Measurements from ENCODE around the gene UCMA.

UCMA gene

GRCh38 chr10:13231808-13232207 lies 2.4 kb downstream of the UCMA start:
- DNase-seq: no peak

- DNase-seq: no peak
These were observed 3.0 kb downstream of the UCMA start for GRCh38 chr10:13231190-13231589.

- DNase-seq: no peak
These were observed 7.1 kb downstream of the UCMA start for GRCh38 chr10:13227031-13227430.

- no peak for DNase-seq
These were observed 8.6 kb downstream of the UCMA start for GRCh38 chr10:13225601-13226000.

GRCh38 chr10:13224210-13224995 lies 9.8 kb downstream of the UCMA start:
- no peak for DNase-seq

- DNase-seq: no peak
These were observed 10.9 kb downstream of the UCMA start for GRCh38 chr10:13223241-13223640.

- DNase-seq: no peak
These were observed 11.6 kb downstream of the UCMA start for GRCh38 chr10:13222566-13222965.

GRCh38 chr10:13222151-13222550 lies 12.0 kb downstream of the UCMA start:
- no peak for DNase-seq

- no peak for DNase-seq
These were observed 12.6 kb downstream of the UCMA start for GRCh38 chr10:13221572-13221971.

- no peak for DNase-seq
These were observed 14.2 kb downstream of the UCMA start for GRCh38 chr10:13219685-13220670.

GRCh38 chr10:13218878-13219277 lies 15.3 kb downstream of the UCMA start:
- no peak for DNase-seq

- no peak for DNase-seq
These were observed 21.0 kb downstream of the UCMA start for GRCh38 chr10:13213163-13213562.

- DNase-seq: no peak
These were observed 27.4 kb downstream of the UCMA start for GRCh38 chr10:13206546-13207443.

- no peak for DNase-seq
These were observed 28.1 kb downstream of the UCMA start for GRCh38 chr10:13206091-13206490.

GRCh38 chr10:13201132-13201531 lies 33.0 kb downstream of the UCMA start:
- no peak for DNase-seq

GRCh38 chr10:13195016-13195415 lies 39.2 kb downstream of the UCMA start:
- no peak for DNase-seq

GRCh38 chr10:13193637-13194036 lies 40.5 kb downstream of the UCMA start:
- DNase-seq: no peak

GRCh38 chr10:13191362-13191761 lies 42.8 kb downstream of the UCMA start:
- DNase-seq: no peak

- no peak for DNase-seq
These were observed 43.4 kb downstream of the UCMA start for GRCh38 chr10:13190816-13191215.

- no peak for DNase-seq
These were observed 44.2 kb downstream of the UCMA start for GRCh38 chr10:13189961-13190360.

GRCh38 chr10:13188593-13188992 lies 45.6 kb downstream of the UCMA start:
- no peak for DNase-seq

- DNase-seq: no peak
These were observed 47.0 kb downstream of the UCMA start for GRCh38 chr10:13187135-13187534.
